ENCODE data around the gene CACNB3.

The CACNB3 gene

GRCh38 chr12:48817873-48818830 lies at the start of gene CACNB3:
Gene CACNB3, plus strand, starts transcription at chr12:48818496. Its CDS starts 434 bp downstream, at chr12:48818930.
- peak; percentile 91 for DNase-seq

DNA sequence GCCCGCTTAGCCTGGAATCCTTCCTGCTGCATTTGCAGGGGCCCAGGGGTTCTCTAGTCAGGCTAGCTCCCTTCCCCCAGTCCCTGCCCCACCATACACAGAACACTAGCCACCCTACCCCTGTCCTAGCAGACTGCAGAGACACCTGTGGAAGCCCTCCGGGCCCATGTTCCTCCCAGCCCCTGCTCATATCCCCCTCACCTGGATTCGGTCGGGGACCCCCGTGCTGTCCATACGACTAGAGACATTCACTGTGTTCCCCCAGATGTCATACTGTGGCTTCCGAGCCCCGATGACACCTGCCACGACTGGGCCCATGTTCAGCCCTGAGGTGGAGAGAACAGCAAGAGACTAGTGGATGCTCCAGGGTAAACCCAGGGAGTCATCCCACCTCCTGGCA lies 49.6 kb upstream of the CACNB3 start:
- no peak for DNase-seq

DNA sequence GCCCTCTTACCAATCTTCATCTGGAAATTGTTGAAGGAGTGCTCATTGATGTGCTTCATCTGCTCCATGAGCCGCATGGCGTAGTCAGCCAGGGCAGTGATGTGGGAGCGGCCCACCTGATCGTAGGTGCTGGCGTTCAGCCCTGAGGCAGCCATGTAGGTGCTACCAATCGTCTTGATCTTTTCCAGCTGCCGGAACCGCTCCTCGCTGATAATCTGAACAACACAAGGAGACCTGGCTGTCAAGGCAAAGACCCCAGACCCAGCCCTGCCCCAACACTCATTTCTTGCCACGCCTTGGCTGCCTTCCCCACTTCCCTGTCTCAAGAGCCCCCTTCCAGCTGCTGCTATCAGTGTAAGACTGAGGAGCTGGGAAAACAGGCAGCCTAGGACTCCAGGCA lies 47.5 kb upstream of the CACNB3 start:
- no peak for DNase-seq

DNA sequence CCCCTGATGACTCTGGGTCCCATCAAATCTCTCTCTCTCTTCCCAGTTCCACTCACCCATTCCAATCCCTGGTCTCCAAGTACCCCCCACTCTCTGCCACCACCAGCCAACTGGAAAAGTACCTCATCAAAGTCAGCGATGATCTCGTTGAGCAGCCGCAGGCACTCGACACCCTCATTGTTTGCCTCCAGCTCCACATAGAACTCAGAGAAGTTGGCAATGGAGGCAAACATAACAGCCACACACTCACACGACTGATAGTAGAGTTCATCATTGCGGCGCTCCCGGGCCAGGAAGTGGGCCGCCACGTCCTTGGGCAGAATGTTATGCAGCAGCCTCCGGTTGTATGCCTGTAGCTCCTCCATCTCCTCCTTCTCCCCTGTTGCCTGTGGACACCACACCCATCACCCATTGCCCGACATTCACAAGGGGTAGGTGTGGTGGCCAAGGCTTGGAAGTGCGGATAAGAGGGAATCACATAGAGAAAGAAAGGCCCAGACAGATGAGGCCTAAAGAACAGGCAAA lies 46.6 kb upstream of the CACNB3 start:
- no peak for DNase-seq

DNA sequence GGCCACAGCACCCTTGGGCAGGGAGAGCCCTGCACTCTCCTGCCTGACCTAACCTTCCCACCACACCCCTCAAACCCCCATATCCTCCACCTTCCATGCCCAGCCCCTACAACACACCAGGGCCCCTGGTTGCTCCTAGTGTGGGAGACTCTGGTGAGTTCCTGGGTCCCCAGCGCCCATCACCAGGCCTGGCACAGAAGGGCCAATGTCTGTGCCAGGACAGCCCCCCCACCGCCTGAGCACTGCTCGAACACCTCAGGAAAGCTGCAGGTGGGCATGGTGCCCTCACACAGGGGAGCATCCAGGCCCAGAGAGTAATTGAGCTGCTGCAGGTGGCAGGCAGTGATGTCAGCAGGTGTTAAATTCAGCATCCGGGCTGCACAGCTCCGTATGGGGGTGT lies 44.6 kb upstream of the CACNB3 start:
- DNase-seq = no peak

- DNase-seq = no peak
These were observed 43.8 kb upstream of the CACNB3 start for GRCh38 chr12:48774516-48774915.

- no peak for DNase-seq
These were observed 43.0 kb upstream of the CACNB3 start for GRCh38 chr12:48775299-48775698.

- DNase-seq = no peak
These were observed 42.2 kb upstream of the CACNB3 start for GRCh38 chr12:48775991-48776649.

DNA sequence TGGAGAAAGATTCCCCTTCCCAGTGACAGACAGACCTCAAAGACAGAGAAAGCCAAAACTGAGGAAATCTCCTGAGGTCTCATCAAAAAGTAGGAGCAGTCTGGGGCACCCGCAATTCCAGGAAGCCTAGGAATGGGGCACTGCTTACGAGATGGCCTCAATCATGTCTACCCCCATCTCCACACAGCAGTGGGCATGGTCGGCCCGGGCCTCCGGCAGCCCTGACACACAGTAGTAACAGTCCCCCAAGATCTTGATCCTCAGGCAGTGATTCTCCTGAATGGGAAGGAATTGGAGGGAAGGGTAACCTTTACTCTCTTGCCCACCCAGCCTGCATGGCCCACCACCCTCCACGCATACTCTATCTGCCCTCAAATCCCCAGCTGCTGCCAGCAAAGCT lies 41.3 kb upstream of the CACNB3 start:
- no peak for DNase-seq

GRCh38 chr12:48777501-48778400 lies 40.5 kb upstream of the CACNB3 start:
- no peak for DNase-seq

DNA sequence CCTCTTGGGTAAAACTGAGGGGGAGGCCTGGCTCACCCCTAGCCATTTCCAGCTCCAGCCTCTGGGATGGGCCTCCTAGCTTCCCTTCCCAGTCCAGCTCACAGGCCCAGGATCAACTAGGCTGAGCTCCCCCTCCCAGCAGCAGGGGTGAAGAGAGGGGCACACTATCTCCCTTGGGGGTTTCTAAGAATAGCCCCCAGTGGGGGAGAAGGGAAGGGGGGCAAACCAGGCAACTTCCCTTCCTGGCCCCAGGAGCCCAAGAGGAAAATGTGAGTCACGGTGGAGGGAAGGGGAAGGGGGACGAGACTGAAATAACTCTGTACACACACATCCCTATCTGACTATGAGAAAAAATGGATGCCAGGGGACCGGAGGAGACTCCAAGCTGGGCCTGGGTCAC lies 38.4 kb upstream of the CACNB3 start:
- no peak for DNase-seq

- DNase-seq = no peak
These were observed 37.8 kb upstream of the CACNB3 start for GRCh38 chr12:48780381-48781025.

DNA sequence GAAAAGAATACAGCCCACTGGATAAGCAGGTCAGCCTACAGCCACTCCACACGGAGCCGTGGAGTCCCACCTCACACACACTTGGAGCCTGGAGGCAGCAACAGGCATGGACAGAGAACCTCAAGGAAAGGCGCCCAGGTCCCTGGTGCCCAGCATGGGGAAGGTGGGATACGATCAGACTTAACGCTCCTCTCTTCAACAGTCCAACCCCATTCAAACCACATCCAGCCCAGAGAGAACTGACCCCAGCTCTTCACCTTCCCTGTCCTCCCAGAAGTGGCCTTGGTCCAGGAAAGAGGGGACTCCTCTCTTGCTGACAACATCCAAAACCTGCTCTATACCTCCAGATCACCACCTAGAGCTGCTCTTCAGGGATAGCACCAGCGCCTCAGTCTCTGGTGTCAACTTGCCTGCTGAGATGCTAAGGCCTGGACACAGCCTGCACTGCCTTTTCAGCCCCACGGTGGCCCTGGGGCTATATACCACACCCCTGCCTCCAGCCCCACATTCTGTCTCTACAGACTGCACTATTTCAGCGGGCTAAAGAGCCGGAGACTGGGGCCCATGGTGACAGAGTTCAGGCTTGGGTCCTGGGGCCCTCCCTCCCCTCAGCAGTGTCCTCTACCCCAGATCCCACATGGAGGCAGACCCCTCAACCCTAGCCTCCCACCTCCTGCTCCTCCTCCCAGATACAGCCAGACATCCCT lies 36.4 kb upstream of the CACNB3 start:
- DNase-seq = no peak

GRCh38 chr12:48782457-48783395 lies 35.6 kb upstream of the CACNB3 start:
- no peak for DNase-seq

GRCh38 chr12:48783432-48783831 lies 34.9 kb upstream of the CACNB3 start:
- no peak for DNase-seq

DNA sequence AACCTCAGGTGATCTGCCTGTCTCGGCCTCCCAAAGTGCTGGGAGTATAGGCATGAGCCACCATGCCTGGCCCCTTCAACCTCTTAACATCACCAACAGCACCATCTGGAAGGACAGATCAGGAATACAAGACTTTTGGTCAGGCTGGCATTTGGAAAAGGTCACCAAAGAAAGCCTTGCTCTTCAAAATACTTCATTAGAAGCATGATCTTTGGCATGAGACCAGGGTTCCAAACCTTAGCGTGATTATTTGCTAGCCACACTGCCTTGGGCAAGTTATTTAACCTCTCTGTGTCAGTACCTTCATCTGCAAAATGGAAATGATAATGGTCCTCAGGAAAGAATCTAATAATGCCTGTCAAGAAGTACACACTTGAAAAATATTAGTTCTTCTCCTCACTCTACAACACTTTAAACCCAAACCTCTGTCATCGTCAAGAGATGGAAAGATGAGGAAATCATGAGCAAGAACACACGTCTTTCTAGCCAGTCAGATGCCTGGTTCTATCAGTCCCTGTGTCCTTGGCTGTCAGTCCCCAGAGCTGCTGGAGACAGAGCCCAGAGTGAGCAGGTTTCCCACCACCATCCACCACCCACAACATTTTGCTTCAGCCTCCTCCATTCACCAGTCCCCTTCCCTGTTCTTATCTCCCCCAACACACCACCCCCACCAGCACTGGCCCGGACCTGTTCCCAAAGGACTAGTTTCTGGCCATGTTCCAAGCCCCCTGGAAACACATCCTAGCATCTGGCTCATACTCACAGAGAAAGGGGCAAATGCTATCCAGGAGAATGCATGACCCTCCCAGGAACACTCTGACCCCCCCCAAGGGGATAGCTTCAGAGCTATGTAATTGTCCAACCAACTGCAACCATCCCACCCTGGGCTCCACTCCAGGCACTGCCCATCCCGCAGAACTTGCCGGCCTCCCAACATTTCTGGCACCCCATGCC lies 31.4 kb upstream of the CACNB3 start:
- no peak for DNase-seq

DNA sequence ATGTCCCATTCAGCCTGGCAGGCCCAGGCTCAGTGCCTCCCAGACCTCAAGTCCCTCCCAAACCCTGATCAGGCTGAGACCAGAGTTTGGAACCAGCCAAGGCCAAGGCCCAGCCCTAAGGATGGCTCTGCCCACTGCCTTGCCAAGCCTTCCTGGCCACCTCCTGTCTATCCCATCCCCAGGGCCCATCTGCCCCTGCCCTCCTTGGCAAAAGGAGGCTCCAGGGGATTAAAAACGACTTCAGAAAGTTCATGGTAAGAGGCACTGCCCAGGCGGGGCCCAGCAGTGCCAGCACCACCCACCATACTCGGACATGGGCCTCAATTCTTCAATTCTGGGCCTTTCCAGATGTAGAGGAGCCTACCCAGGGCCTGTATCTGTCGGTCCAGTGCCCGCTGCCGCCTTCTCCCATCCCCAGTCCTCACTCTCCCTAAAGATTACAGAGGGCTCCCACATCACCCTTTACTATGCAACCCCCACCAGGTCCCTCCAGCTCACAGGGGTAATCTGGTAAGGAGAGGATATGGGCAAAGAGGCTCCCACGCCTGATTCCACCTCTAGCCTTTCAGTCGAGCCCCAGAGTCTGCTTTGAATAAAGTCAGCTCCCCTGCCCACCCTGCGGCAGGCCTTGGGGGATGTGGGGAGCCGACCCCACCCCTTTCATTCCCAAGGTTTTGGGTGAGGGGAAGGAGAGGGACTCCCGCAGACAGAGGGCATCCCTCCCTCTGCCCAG lies 30.3 kb upstream of the CACNB3 start:
- no peak for DNase-seq

GRCh38 chr12:48788524-48788853 lies 29.8 kb upstream of the CACNB3 start:
- DNase-seq = no peak
